Measurements from ENCODE around the gene NAALADL2.
"Not testable (repeated sequence)": the region's sequence is repeated elsewhere in the genome, so short reads cannot be mapped to it uniquely, and the experiment has no call there.

Gene NAALADL2

DNA sequence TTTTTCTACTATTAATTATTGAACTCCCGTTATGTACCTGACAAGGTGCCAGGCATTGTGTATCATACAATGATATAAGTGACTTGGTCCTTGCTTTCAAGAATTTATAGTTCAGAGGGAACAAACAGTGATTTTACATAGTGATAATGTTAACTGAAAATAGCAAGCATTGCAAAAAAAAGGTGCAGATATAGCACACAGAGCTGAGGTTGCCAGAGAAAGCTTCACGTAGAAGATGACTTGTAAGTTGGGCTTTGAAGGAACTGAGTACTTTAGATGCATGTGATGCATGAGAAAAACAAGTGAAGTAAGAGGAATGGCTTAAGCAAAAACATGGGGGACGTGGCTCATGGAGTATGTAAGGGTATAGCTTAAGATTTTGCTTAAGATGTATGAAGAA is 584.5 kb downstream of the NAALADL2 start:
- no peak overlapping the region for H3K4me3 ChIP-seq (ENCODE audit: low read length)
- no peak for DNase-seq (ENCODE audit: low read depth)
- TF ChIP-seq, protein P1, sequence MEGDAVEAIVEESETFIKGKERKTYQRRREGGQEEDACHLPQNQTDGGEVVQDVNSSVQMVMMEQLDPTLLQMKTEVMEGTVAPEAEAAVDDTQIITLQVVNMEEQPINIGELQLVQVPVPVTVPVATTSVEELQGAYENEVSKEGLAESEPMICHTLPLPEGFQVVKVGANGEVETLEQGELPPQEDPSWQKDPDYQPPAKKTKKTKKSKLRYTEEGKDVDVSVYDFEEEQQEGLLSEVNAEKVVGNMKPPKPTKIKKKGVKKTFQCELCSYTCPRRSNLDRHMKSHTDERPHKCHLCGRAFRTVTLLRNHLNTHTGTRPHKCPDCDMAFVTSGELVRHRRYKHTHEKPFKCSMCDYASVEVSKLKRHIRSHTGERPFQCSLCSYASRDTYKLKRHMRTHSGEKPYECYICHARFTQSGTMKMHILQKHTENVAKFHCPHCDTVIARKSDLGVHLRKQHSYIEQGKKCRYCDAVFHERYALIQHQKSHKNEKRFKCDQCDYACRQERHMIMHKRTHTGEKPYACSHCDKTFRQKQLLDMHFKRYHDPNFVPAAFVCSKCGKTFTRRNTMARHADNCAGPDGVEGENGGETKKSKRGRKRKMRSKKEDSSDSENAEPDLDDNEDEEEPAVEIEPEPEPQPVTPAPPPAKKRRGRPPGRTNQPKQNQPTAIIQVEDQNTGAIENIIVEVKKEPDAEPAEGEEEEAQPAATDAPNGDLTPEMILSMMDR (conservative IDR thresholded peaks at IDR 0.05; ENCODE audit: low read depth, low read length), result no peak

DNA sequence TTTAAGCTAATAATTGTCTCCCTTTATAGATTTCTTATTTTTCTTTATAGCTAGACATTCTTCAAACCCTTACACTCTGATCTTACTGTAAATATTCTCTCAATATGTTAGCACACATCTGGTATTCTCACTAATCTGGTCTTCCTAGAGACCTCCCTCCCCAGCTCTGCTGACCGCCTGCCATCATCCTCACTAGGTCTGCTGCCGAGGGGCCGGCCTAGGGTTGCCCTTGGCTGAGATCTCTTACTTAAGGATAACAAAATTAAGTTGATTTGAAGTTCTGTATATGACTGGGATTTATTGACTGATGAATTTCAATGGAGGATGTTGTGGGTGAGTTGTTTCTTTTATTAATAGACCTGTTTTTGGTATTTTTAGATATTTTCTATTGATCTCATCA is 586.6 kb downstream of the NAALADL2 start:
- TF ChIP-seq, protein P1 (conservative IDR thresholded peaks at IDR 0.05; ENCODE audit: low read depth, low read length), result no peak
- no peak for DNase-seq (ENCODE audit: low read depth)
- H3K4me3 ChIP-seq (ENCODE audit: low read length), result no peak overlapping the region

DNA sequence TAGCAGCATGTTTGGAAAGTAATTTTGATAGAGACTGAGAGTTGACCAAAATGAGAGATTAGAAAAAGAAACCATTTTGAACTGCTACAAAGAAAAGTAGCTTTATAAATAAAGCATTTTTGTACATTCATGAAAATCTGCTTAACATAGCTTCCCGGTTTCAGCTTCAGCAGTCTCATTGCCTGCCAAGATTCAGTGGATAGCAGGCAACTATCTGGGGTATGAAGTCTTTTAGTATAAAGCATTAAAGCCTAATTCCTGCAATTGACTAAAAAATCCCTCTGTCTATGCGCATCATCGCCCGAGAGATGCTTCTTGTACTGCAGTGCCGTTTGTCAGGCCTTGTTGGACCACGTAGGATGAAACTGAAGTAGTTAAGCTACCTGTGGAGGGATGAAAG is 588.4 kb downstream of the NAALADL2 start:
- H3K4me3 ChIP-seq (ENCODE audit: low read length), result no peak overlapping the region
- no peak for DNase-seq (ENCODE audit: low read depth)
- TF ChIP-seq, protein P1 (conservative IDR thresholded peaks at IDR 0.05; ENCODE audit: low read depth, low read length), result no peak

DNA sequence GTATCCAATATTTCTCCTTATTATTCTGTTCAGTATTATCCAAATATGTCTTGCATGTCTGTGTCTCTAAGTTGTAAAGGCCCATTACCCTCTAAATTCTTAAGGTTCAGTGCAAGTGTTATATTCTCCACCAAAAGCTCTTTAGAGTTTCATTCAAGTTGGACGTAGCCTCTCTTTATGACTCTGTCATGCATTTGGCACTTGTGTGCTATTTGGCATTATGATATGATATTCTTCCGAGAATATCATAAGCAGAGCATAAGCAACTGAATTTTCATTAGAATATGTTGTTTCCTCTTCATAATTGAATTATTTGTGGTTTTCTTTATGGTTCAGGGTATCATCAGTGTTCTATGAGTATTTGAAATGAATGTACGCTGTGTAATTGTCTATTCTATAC is 594.2 kb downstream of the NAALADL2 start:
- TF ChIP-seq, protein P1 (conservative IDR thresholded peaks at IDR 0.05; ENCODE audit: low read depth, low read length), result no peak
- DNase-seq (ENCODE audit: low read depth), result no peak

DNA sequence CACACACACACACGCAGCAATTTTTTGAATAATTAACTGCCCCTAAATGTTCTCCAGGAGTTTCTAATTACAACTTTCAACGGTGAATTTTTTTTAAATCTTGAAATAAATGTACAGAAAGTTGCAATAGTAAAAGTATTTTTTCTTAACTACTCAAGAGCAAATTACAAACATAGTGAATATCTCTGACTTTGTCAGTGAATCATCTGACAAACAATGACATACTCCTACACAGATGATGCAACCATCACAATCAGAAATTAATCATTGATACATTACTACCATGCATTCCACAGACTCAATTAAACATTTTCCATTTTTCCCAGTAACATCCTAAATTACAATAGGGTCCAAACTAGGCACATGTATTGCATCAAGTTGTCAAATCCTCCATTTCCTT is 597.3 kb downstream of the NAALADL2 start:
- no peak for DNase-seq (ENCODE audit: low read depth)
- TF ChIP-seq, protein P1 (conservative IDR thresholded peaks at IDR 0.05; ENCODE audit: low read depth, low read length), result no peak
- H3K4me3 ChIP-seq (ENCODE audit: low read length), result no peak overlapping the region

More for the DNA sequence above, 594.2 kb downstream of the NAALADL2 start:
- H3K4me3 ChIP-seq (ENCODE audit: low read length), result no peak overlapping the region

DNA sequence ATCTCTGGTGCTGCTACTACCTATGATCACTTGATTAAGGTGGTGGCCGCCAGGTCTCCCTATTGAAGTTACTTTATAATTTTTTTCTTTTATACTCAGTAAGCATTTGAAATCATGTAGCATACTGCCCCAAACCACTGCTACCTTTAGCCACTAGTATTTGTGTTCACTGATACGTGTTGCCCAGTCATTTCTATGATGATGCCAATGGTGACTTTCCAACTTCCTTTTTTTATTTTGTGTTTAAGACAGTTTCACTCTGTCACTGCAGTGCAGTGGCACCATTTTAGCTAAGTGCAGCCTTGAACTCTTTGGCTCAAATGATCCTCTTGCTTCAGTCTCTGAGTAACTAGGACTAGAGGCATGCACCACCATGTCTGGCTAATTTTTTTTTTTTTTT is 598.2 kb downstream of the NAALADL2 start:
- DNase-seq (ENCODE audit: low read depth), result no peak
- H3K4me3 ChIP-seq (ENCODE audit: low read length), result no peak overlapping the region
- TF ChIP-seq, protein P1 (conservative IDR thresholded peaks at IDR 0.05; ENCODE audit: low read depth, low read length), result no peak

DNA sequence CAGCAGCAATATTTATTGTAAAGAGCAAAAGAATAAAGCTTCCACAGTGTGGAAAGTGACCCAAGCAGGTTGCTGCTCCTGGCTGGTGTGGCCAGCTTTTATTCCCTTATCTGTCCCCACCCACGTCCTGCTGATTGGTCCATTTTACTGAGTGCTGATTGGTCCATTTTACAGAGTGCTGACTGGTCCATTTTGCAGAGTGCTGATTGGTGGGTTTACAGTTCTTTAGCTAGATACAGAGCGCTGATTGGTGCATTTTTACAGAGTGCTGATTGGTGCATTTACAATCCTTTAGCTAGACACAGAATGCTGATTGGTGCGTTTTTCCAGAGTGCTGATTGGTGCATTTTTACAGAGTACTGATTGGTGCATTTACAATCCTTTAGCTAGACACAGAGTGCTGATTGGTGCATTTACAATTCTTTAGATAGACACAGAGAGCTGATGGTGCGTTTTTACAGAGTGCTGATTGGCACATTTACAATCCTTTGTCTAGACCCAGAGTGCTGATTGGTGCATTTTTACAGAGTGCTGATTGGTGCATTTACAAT is 601.8 kb downstream of the NAALADL2 start:
- DNase-seq (ENCODE audit: low read depth); H3K4me3 ChIP-seq (ENCODE audit: low read length): not testable (repeated sequence)

DNA sequence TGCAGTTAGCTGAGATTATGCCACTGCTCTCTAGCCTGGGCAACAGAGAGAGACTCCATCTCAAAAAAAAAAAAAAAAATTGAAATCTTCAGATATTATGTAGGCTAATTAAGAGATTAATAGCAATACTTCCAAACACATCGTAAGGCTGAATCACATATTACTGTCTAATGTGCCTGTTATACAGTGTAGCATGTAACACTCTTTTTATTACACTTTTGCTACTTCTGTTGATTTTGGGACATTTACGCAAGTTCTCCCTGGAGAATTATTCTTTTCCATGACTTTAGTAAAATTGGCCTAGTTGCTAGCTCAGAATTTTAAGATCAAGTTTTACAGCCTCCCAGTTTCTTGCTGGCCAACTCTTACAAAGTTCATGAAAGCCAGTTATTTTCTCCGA is 605.2 kb downstream of the NAALADL2 start:
- TF ChIP-seq, protein P1 (conservative IDR thresholded peaks at IDR 0.05; ENCODE audit: low read depth, low read length), result no peak
- H3K4me3 ChIP-seq (ENCODE audit: low read length), result no peak overlapping the region
- DNase-seq (ENCODE audit: low read depth), result no peak

Measured in retinal pigment epithelial cell (primary cell).